NCI-H1694 (cell line): ENCODE data around the gene SMURF1.
"Not testable (repeated sequence)": the region's sequence is repeated elsewhere in the genome, so short reads cannot be mapped to it uniquely, and the experiment has no call there.

Experiments used
- DNase-seq: peaks from one replicate; lab custom pipeline; 2025; lab: John Stamatoyannopoulos, UW

SMURF1 gene

GRCh38 chr7:99143853-99144672, at the start of gene SMURF1:
TSS of gene SMURF1 (minus strand) at chr7:99144108. CDS start at chr7:99143780, 328 bp downstream.
- no peak for DNase-seq

- no peak for DNase-seq
Measured at GRCh38 chr7:99191869-99192596, 48.1 kb upstream of the SMURF1 start.

GRCh38 chr7:99190359-99191009, 46.6 kb upstream of the SMURF1 start:
- no peak for DNase-seq

GRCh38 chr7:99189222-99189621, 45.3 kb upstream of the SMURF1 start:
- no peak for DNase-seq

GRCh38 chr7:99188221-99188620, 44.3 kb upstream of the SMURF1 start:
- no peak for DNase-seq

GRCh38 chr7:99184532-99185218, 40.8 kb upstream of the SMURF1 start:
- DNase-seq = no peak

- DNase-seq = no peak
Measured at GRCh38 chr7:99180067-99180650, 36.3 kb upstream of the SMURF1 start.

- no peak for DNase-seq
Measured at GRCh38 chr7:99177165-99177564, 33.3 kb upstream of the SMURF1 start.

GRCh38 chr7:99173787-99174186, 29.9 kb upstream of the SMURF1 start:
- no peak for DNase-seq

- DNase-seq = no peak
Measured at GRCh38 chr7:99171731-99172130, 27.8 kb upstream of the SMURF1 start.

- DNase-seq = no peak
Measured at GRCh38 chr7:99170730-99171074, 26.8 kb upstream of the SMURF1 start.

GRCh38 chr7:99170065-99170729, 26.3 kb upstream of the SMURF1 start:
- no peak for DNase-seq

GRCh38 chr7:99167072-99167471, 23.2 kb upstream of the SMURF1 start:
- no peak for DNase-seq

- no peak for DNase-seq
Measured at GRCh38 chr7:99165816-99166215, 21.9 kb upstream of the SMURF1 start.

GRCh38 chr7:99163669-99164068, 19.8 kb upstream of the SMURF1 start:
- DNase-seq = not testable (repeated sequence)

- DNase-seq = no peak
Measured at GRCh38 chr7:99156649-99157048, 12.7 kb upstream of the SMURF1 start.

GRCh38 chr7:99155211-99155610, 11.3 kb upstream of the SMURF1 start:
- DNase-seq = no peak

- DNase-seq = no peak
Measured at GRCh38 chr7:99146979-99147378, 3.1 kb upstream of the SMURF1 start.

GRCh38 chr7:99143521-99143852, 421 bp downstream of the SMURF1 start:
- DNase-seq = no peak

GRCh38 chr7:99142727-99143520, 984 bp downstream of the SMURF1 start:
- peak; percentile 32 for DNase-seq
